Left renal pelvis (tissue), 4 donors: ENCODE data around the gene RAC2. TPM values are rescaled to one million over a fixed set of nuclear protein-coding genes. Genes with fewer than 3 reads are reported as not detected.
A peak's percentile ranks its signal among the peaks of the same experiment; 100 is the strongest.

ENCODE experiments used
- DNase-seq, 4 donors: peaks; one replicate each; pipeline ENCODE4 v3.0.0-alpha.2; 2013; ENCODE audit warnings: low read depth in 4 of 4, low spot score in 3 of 4
- polyA plus RNA-seq, 4 donors: library from polyadenylated mRNA; unstranded; fragments of 120-200 nt; gene quantifications; one replicate each; pipeline ENCODE4 v1.2.1, GENCODE V29; 2013; ENCODE audit not compliant: insufficient read length in 4 of 4

The RAC2 gene
- polyA plus RNA-seq, 4 donors, result 6.2 to 13.6 (median 8.1) TPM

DNA sequence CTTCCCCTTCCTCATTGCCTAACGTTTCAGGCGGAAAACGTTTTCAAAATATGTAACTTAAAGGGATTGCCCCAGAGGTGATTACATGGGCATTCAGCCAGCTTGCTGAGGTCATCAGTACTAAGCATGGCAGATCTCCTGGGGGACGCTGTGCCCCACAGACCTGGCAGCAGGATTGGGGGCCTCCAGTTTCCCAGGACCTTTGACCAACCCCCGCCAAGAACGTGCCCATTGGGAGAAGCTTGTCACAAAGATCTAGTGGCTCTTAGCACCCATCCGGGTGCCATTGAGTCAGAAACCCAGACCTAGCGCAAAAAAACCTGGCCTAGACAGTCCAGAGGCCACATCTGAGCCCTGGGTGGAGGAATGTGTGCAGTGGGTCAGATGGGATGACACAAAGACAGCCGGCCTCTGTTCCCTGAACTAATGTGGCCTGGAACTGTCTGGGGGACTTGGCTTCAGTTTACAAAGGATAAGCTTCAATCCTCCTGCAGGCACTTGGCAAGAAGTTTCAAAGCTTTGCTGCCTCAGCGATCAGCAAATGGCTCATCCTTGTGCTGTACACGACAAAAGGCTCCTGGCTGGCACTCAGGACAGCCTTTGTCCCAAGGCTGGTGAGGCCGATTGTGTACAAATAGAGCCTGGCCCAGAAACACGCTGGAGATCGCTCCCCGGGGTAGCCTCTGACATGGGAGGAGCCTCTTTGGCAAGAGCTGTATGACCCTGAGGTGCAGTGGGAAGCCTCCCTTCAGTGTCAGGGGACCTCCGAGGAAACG, 65.5 kb downstream of the RAC2 start:
- DNase-seq, result no peak

DNA sequence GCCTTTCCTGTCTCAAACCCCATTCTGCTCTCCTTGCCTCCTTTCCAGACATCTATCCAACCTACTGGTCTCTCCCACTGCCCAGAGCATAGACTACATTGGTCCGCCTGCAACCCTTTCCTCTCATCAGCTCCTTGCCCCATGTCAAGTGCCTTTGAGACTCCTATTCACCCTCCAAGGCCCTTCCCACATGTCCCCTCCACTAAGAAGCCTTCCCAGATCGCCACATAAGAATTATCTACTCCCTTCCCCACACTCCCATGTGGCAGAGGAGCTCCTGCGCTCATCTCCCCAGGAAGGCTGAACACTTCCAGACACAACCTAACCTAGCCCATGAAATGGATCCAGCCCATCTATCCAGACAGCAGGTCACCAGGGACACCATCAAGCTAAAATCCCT, 66.3 kb downstream of the RAC2 start:
- DNase-seq, result no peak

DNA sequence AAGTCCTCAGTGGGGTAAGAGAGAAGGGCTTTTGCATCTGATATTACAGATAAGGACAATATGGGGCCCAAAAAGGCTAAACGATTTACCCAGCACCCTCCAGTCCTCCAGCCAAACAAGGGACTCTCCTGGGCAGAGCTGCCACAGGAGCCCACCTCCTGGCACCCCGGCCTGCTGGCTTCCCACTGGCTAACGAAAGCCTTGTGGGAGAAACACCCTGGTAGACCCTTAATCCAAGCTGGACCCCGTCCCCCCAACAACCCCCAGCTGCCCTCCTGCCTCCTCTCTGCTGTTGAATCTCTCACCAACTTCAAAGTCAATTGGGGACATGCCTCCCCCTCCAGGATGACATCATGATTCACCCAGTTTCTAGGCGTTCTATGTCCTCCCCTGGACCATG, 66.8 kb downstream of the RAC2 start:
- no peak for DNase-seq

DNA sequence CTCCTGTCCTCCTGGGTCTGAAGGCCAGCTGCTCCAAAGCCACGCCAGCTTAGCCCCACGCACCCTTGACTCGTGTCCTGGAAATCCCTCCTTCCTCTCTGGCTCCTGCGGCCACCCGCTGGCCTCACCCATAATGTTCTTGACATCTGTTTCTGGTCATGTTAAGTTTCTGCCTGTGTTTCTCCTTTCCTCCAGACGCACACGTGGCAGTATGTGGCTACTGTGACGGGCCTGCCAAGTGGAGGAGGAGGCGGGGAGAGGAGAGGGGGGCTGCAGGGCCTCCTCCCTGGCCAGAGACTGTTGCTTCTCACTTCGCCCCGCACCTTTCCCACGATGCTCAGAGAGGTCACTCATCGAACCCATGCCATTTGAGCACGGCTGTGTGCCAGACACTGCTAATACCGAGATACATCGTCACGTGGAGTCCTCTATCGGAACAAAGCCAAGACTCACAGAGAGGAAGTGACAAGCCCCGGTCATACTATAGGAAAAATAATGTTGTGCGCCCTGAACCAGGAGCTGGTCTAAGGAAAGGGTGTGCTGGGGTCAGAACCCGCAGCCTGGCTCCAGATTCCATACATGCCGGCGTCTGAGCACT, 67.5 kb downstream of the RAC2 start:
- DNase-seq, result peak in 1 of 4 donors; percentile 63

DNA sequence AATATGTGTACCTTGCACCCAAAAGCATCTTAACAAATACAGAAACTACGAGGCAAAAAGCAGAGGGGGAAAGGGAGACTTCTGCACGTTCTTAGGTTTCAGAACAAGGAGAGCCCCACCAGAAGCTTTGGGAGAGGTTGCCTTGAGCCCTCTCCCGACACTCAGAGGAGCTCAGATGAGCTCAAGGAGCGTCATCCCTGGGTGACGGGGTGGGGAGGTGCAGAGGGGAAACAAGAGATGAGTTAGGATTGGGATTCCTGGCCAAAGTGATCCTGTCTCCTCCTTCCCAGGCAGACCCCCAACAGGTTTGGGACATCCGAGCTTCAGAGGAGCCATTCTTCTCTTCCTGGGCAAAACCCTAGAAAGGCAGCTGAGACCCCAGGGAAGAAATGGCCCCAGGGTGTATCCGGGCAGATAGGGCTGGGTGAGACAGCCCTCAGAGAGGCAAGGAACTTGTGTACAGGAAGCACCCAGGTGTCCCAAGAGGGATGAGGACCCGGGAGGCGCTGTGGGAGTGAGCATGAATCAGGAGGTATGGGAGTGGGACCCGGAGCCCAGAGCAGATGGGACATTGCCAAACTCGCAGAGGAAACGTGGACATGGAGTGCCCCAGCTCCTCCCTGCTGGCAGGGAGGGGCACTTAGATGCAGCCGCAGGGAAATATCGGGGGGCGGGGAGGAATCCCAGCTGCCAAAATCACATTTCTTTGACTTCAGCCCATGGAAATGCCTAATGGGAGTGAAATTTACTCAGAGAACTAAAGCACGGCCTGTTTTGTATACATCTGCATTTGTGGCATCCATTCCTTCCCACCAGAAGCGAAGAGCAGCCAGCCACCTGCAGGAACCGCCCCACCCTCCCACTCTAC, 68.4 kb downstream of the RAC2 start:
- no peak for DNase-seq

Other genes starting within 250 kb of the RAC2 start
- 10 to 100 TPM; 13.0 to 64.4 (median 37.9) TPM for gene TST, start 224.8 kb downstream of the RAC2 start, polyA plus RNA-seq
- 10 to 100 TPM; 33.3 to 75.5 (median 46.1) TPM for gene MPST, start 224.5 kb downstream of the RAC2 start, polyA plus RNA-seq
- gene KCTD17, start 192.5 kb downstream of the RAC2 start, polyA plus RNA-seq, result 10 to 100 TPM; 24.7 to 33.6 (median 25.4) TPM
- gene TMPRSS6, start 134.6 kb downstream of the RAC2 start, polyA plus RNA-seq, result under 1 TPM; 0.16 to 0.50 (median 0.26) TPM
- gene IL2RB, start 94.4 kb downstream of the RAC2 start, polyA plus RNA-seq, result 1 to 10 TPM in 2 of 4 donors, under 1 TPM in 2; 0.79 to 1.4 (median 1.1) TPM
- 10 to 100 TPM; 26.1 to 52.3 (median 30.9) TPM for gene C1QTNF6, start 56.0 kb downstream of the RAC2 start, polyA plus RNA-seq
- gene SSTR3, start 31.8 kb downstream of the RAC2 start, polyA plus RNA-seq, result under 1 TPM; 0.55 to 0.98 (median 0.79) TPM
- 1 to 10 TPM; 3.4 to 6.2 (median 4.0) TPM for gene CYTH4, start 38.2 kb upstream of the RAC2 start, polyA plus RNA-seq
- 1 to 10 TPM in 3 of 4 donors, under 1 TPM in 1; 0.54 to 5.3 (median 1.4) TPM for gene ELFN2, start 183.2 kb upstream of the RAC2 start, polyA plus RNA-seq
- 10 to 100 TPM in 1 of 4 donors, 1 to 10 TPM in 3; 4.6 to 10.4 (median 8.1) TPM for gene MFNG, start 242.1 kb upstream of the RAC2 start, polyA plus RNA-seq